CD8-positive, alpha-beta memory T cell (primary cell): ENCODE results near the gene SNX24. TPM values are rescaled to one million over a fixed set of nuclear protein-coding genes. Genes with fewer than 3 reads are reported as not detected.

Source experiments
- CTCF ChIA-PET: fragments of 350-600 bp; sonication (Branson Sonifier 250); formaldehyde crosslinking; loops from one replicate; lab custom pipeline; 2021; ENCODE audit warnings: antibody characterized with exemption; lab: Charles Lee
- POLR2A ChIA-PET: fragments of 350-600 bp; sonication (Branson Sonifier 250); formaldehyde crosslinking; loops from one replicate; lab custom pipeline; 2021; ENCODE audit warnings: antibody characterized with exemption; lab: Charles Lee
- DNase-seq, 5 donors: peaks; one replicate each; pipeline versions ENCODE4 v3.0.0 to v3.0.0-alpha.2; 2020 to 2022; ENCODE audit warnings: mixed read lengths in 1 of 5
- H3K27ac ChIP-seq: one replicate; pipeline ENCODE4 v1.7.0; 2013; ENCODE audit warnings: low read depth, mild to moderate bottlenecking, low read length, moderate library complexity
- H3K27me3 ChIP-seq: 2 replicates; pipeline ENCODE4 v1.7.0; 2013; ENCODE audit warnings: low read length, mild to moderate bottlenecking; ENCODE audit not compliant: insufficient read depth, poor library complexity, severe bottlenecking
- H3K36me3 ChIP-seq: 2 replicates; pipeline ENCODE4 v1.7.0; 2013; ENCODE audit warnings: mild to moderate bottlenecking, low read length, moderate library complexity; ENCODE audit not compliant: insufficient read depth
- H3K4me1 ChIP-seq: 2 replicates; pipeline ENCODE4 v1.7.0; 2013; ENCODE audit warnings: mild to moderate bottlenecking, low read length, moderate library complexity; ENCODE audit not compliant: insufficient read depth
- H3K4me3 ChIP-seq: 2 replicates; pipeline ENCODE4 v1.7.0; 2013; ENCODE audit warnings: mild to moderate bottlenecking, low read length
- H3K9me3 ChIP-seq: 2 replicates; pipeline ENCODE4 v1.7.0; 2013; ENCODE audit warnings: mild to moderate bottlenecking, low read length
- H3K27ac Mint-ChIP-seq, 8 donors: one replicate each; pipeline ENCODE4 v1.8.0; 2020 to 2021; ENCODE audit warnings: mixed read lengths in 8 of 8, mild to moderate bottlenecking in 6 of 8, inconsistent platforms in 3 of 8, moderate library complexity in 3 of 8
- H3K27me3 Mint-ChIP-seq, 2 donors: one replicate each; pipeline ENCODE4 v1.8.0; 2020 to 2021; ENCODE audit warnings: mixed read lengths in 2 of 2, mild to moderate bottlenecking in 1 of 2, moderate library complexity in 1 of 2
- H3K36me3 Mint-ChIP-seq, 3 donors: one replicate each; pipeline ENCODE4 v1.8.0; 2020 to 2021; ENCODE audit warnings: mixed read lengths in 3 of 3, inconsistent platforms in 1 of 3, mild to moderate bottlenecking in 1 of 3
- H3K4me1 Mint-ChIP-seq, 3 donors: one replicate each; pipeline ENCODE4 v1.8.0; 2020 to 2021; ENCODE audit warnings: mixed read lengths in 3 of 3, inconsistent platforms in 1 of 3, mild to moderate bottlenecking in 1 of 3
- H3K4me3 Mint-ChIP-seq, 7 donors: one replicate each; pipeline ENCODE4 v1.8.0; 2020 to 2021; ENCODE audit warnings: mixed read lengths in 7 of 7, mild to moderate bottlenecking in 6 of 7, moderate library complexity in 4 of 7, inconsistent platforms in 2 of 7
- H3K9me3 Mint-ChIP-seq, 5 donors: one replicate each; pipeline ENCODE4 v1.8.0; 2020 to 2022; ENCODE audit warnings: mixed read lengths in 5 of 5, mild to moderate bottlenecking in 3 of 5, moderate library complexity in 2 of 5, inconsistent platforms in 1 of 5
- polyA plus RNA-seq: library from polyadenylated mRNA; unstranded; fragments of 300-500 nt; fragmentation: Illumina TruSeq; gene quantifications from one replicate; pipeline ENCODE4 v1.2.3, GENCODE V29; 2021
- total RNA-seq, 2 experiments: library from RNA; stranded (reverse); gene quantifications; one replicate each; pipeline ENCODE4 v1.2.3, GENCODE V29; 2021

Gene SNX24
- total and polyA plus RNA-seq, 3 experiments from 2014 or later, result 4.0 to 5.1 (median 4.4) TPM

GRCh38 chr5:122942164-122942914 is 96.9 kb downstream of the SNX24 start:
- H3K4me1 ChIP-seq, result no peaks in the 10 kb centered on the region
- H3K27ac ChIP-seq, result no peak overlapping the region
- Mint-ChIP-seq H3K27ac (no peak overlapping the region), H3K9me3 (no peaks in the 10 kb centered on the region), H3K36me3 (peaks cover 9 to 24% (median 10%) of the 10 kb centered on the region in 3 donors), H3K4me3 (no peak overlapping the region), H3K27me3 (peaks cover 0 to 1% of the 10 kb centered on the region in 2 donors), H3K4me1 (peaks cover 0 to 3% (median 0%) of the 10 kb centered on the region in 3 donors)
- no peaks in the 10 kb centered on the region for H3K36me3 ChIP-seq
- ChIA-PET CTCF (no interaction called here), POLR2A (no interaction called here)
- no peak overlapping the region for H3K4me3 ChIP-seq
- DNase-seq, result no peak
- no peaks in the 10 kb centered on the region for H3K27me3 ChIP-seq
- H3K9me3 ChIP-seq, result no peaks in the 10 kb centered on the region

DNA sequence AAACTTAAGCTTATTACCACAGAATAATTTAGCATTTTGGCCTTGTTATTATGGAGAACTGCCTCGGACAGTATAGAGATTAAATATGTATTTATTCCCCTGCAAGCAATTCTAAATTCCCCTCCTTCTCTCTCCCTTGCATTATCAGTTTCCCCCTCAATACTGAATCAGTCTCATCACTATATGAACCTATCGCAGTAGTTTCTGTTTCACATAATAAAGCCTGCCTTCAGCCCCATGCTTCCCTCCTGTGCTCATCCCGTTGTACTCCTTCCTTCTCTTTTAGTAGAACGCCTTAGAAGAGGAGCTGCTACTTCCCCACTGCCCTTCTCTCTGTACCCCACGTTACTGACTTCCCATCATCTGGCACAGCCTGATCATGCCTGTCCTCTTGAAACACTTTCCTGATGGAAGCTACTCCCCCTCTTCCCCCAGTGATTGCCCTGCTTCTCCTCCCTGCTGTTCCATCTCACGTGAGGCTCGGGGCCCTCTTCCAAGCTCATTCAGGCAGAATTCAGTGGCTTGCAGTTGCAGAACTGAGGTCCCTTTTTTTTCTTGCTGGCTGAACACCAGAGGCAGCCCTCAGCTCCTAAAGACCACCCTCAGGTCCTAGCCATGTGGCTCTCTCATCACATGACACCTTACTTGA is 97.8 kb downstream of the SNX24 start:
- H3K36me3 Mint-ChIP-seq, result peaks cover 9 to 24% (median 11%) of the 10 kb centered on the region in 3 donors

DNA sequence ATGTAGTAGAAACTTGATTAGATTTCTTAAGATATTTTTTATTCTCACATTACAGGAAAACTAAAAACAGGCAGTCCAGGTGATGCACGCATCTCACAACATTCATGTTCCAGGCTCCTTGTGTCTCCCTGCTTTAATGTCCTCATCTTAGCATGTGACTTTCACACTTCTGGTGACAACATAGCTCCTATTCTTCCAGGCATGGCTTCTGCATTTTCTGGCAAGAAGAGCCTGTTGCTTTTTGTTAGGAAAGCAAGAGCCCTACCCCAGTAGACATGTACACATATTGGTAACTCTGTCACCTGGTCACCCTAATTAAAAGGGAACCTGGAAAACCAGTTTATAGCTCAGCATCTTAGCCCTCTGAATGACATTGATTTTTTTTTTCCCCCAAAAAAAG is 98.6 kb downstream of the SNX24 start:
- H3K4me3 Mint-ChIP-seq, result no peak overlapping the region
- H3K27ac ChIP-seq, result no peak overlapping the region
- ChIA-PET CTCF (no interaction called here), POLR2A (no interaction called here)
- peaks cover 9 to 24% (median 15%) of the 10 kb centered on the region in 3 donors for H3K36me3 Mint-ChIP-seq
- H3K4me1 Mint-ChIP-seq, result peaks cover 0 to 3% (median 0%) of the 10 kb centered on the region in 3 donors
- H3K9me3 ChIP-seq, result no peaks in the 10 kb centered on the region
- no peak overlapping the region for H3K27ac Mint-ChIP-seq
- H3K27me3 Mint-ChIP-seq, result peaks cover 0 to 1% of the 10 kb centered on the region in 2 donors
- no peaks in the 10 kb centered on the region for H3K9me3 Mint-ChIP-seq
- no peaks in the 10 kb centered on the region for H3K27me3 ChIP-seq
- H3K4me1 ChIP-seq, result no peaks in the 10 kb centered on the region
- no peak overlapping the region for H3K4me3 ChIP-seq
- DNase-seq, result no peak
- H3K36me3 ChIP-seq, result no peaks in the 10 kb centered on the region

More for the DNA sequence above, 97.8 kb downstream of the SNX24 start:
- no peak overlapping the region for H3K4me3 Mint-ChIP-seq
- CTCF ChIA-PET, result no interaction called here
- H3K9me3 Mint-ChIP-seq, result no peaks in the 10 kb centered on the region
- no peaks in the 10 kb centered on the region for H3K36me3 ChIP-seq
- no peaks in the 10 kb centered on the region for H3K9me3 ChIP-seq
- no peaks in the 10 kb centered on the region for H3K4me1 ChIP-seq
- peaks cover 0 to 3% (median 0%) of the 10 kb centered on the region in 3 donors for H3K4me1 Mint-ChIP-seq
- H3K27ac ChIP-seq, result no peak overlapping the region
- H3K4me3 ChIP-seq, result no peak overlapping the region
- POLR2A ChIA-PET, result no interaction called here
- peak overlapping the region in 1 of 8 donors; percentile 58 for H3K27ac Mint-ChIP-seq
- H3K27me3 Mint-ChIP-seq, result peaks cover 0 to 1% of the 10 kb centered on the region in 2 donors
- no peaks in the 10 kb centered on the region for H3K27me3 ChIP-seq
- no peak for DNase-seq

DNA sequence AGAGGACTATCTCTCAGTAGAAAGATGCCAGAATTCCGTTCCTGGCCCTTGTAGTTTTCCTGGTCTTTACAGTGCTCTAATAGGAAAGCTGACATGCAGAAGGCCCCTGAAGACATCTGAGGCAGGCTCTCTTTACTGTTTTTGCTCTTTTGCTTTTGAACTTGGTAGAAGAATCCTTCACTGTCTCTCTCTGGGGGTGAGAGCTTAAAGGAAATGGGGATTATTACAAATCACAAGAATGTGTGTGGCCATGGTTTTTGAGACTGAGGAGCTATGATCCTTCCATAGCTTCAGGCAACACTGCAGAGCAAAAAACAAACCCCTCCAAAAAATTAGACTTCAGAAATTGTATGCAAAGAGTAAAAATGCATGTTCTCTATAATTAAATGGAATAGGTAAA is 102.0 kb downstream of the SNX24 start:
- Histone ChIP-seq H3K4me3 (no peak overlapping the region), H3K27me3 (no peaks in the 10 kb centered on the region), H3K4me1 (no peaks in the 10 kb centered on the region), H3K36me3 (no peaks in the 10 kb centered on the region), H3K27ac (no peak overlapping the region), H3K9me3 (no peaks in the 10 kb centered on the region)
- H3K4me1 Mint-ChIP-seq, result peaks cover 0 to 2% (median 0%) of the 10 kb centered on the region in 3 donors
- no peak overlapping the region for H3K4me3 Mint-ChIP-seq
- DNase-seq, result no peak
- no peaks in the 10 kb centered on the region for H3K9me3 Mint-ChIP-seq
- CTCF ChIA-PET, result interaction anchor here (1.0 kb wide), 1 partner anchor 16 kb away, joined by 3 read pairs; no protein-coding TSS in a partner anchor
- H3K36me3 Mint-ChIP-seq, result peaks cover 5 to 11% (median 9%) of the 10 kb centered on the region in 3 donors
- POLR2A ChIA-PET, result no interaction called here
- H3K27me3 Mint-ChIP-seq, result no peaks in the 10 kb centered on the region
- H3K27ac Mint-ChIP-seq, result no peak overlapping the region

GRCh38 chr5:122947772-122948171 is 102.4 kb downstream of the SNX24 start:
- CTCF ChIA-PET, result interaction anchor here (1.0 kb wide), 1 partner anchor 16 kb away, joined by 3 read pairs; no protein-coding TSS in a partner anchor
- H3K36me3 Mint-ChIP-seq, result peaks cover 5 to 11% (median 9%) of the 10 kb centered on the region in 3 donors
- H3K27ac Mint-ChIP-seq, result no peak overlapping the region
- no peaks in the 10 kb centered on the region for H3K9me3 Mint-ChIP-seq
- H3K4me3 Mint-ChIP-seq, result no peak overlapping the region
- POLR2A ChIA-PET, result no interaction called here
- Histone ChIP-seq H3K27me3 (no peaks in the 10 kb centered on the region), H3K36me3 (no peaks in the 10 kb centered on the region), H3K9me3 (no peaks in the 10 kb centered on the region), H3K4me3 (no peak overlapping the region), H3K4me1 (no peaks in the 10 kb centered on the region), H3K27ac (no peak overlapping the region)
- no peaks in the 10 kb centered on the region for H3K27me3 Mint-ChIP-seq
- no peaks in the 10 kb centered on the region for H3K4me1 Mint-ChIP-seq
- no peak for DNase-seq

GRCh38 chr5:122948319-122948718 is 102.9 kb downstream of the SNX24 start:
- Histone ChIP-seq H3K9me3 (no peaks in the 10 kb centered on the region), H3K4me1 (no peaks in the 10 kb centered on the region), H3K4me3 (no peak overlapping the region), H3K27me3 (no peaks in the 10 kb centered on the region), H3K36me3 (no peaks in the 10 kb centered on the region), H3K27ac (no peak overlapping the region)
- CTCF ChIA-PET, result no interaction called here
- H3K36me3 Mint-ChIP-seq, result peaks cover 5 to 13% (median 9%) of the 10 kb centered on the region in 3 donors
- no peak for DNase-seq
- no peak overlapping the region for H3K27ac Mint-ChIP-seq
- H3K27me3 Mint-ChIP-seq, result no peaks in the 10 kb centered on the region
- no peaks in the 10 kb centered on the region for H3K9me3 Mint-ChIP-seq
- POLR2A ChIA-PET, result no interaction called here
- no peaks in the 10 kb centered on the region for H3K4me1 Mint-ChIP-seq
- H3K4me3 Mint-ChIP-seq, result no peak overlapping the region

DNA sequence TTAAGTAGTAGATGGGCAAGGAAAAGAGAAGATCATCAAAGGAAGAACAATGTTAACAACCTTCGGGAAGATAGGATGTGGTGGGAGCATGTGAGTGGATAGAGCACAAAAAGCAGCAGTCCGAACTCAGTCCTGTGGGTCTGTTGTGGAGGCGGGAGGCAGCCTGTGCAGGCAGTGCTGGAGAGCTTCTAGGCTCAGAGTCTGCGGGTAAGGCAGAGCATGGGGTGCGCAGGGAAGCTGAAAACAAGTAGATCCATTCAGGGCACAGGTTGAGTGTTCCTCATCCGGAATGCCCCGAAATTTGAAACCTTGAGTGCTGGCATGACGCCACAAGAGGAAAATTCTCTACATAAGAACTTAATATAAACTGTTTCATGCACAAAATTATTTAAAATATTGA is 106.2 kb downstream of the SNX24 start:
- Histone ChIP-seq H3K36me3 (no peaks in the 10 kb centered on the region), H3K27ac (no peak overlapping the region), H3K27me3 (no peaks in the 10 kb centered on the region), H3K9me3 (no peaks in the 10 kb centered on the region), H3K4me1 (no peaks in the 10 kb centered on the region), H3K4me3 (no peak overlapping the region)
- no peak overlapping the region for H3K4me3 Mint-ChIP-seq
- no peak for DNase-seq
- peaks cover 3 to 12% (median 10%) of the 10 kb centered on the region in 3 donors for H3K36me3 Mint-ChIP-seq
- POLR2A ChIA-PET, result no interaction called here
- no peaks in the 10 kb centered on the region for H3K27me3 Mint-ChIP-seq
- CTCF ChIA-PET, result no interaction called here
- no peaks in the 10 kb centered on the region for H3K4me1 Mint-ChIP-seq
- peak overlapping the region in 1 of 8 donors; percentile 24 for H3K27ac Mint-ChIP-seq
- H3K9me3 Mint-ChIP-seq, result peaks cover 0 to 3% (median 0%) of the 10 kb centered on the region in 5 donors

DNA sequence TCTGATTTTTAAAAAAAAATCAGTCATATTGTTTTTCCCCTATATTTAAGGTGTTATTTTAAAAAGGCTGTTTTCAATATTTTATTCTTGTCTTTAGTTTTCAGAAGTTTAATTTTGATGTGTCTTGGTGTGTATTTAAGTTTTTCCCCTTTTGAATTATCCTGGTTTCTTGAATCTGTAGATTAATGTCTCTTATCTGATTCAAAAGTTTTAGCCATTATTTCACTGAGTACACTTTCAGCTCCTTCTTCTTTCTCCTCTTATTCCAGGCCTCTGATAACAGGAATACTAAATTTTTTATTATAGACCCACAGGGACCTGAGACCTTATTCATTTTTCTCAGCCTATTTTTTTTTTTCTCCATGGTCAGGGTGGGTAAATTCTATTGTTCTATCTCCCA is 109.3 kb downstream of the SNX24 start:
- Histone ChIP-seq H3K27ac (no peak overlapping the region), H3K27me3 (no peaks in the 10 kb centered on the region), H3K4me1 (no peaks in the 10 kb centered on the region), H3K36me3 (no peaks in the 10 kb centered on the region), H3K9me3 (no peaks in the 10 kb centered on the region), H3K4me3 (no peak overlapping the region)
- Mint-ChIP-seq H3K4me1 (no peaks in the 10 kb centered on the region), H3K4me3 (no peak overlapping the region), H3K27ac (no peak overlapping the region), H3K36me3 (peaks cover 4 to 30% (median 8%) of the 10 kb centered on the region in 3 donors), H3K9me3 (peaks cover 3 to 20% (median 5%) of the 10 kb centered on the region in 5 donors), H3K27me3 (no peaks in the 10 kb centered on the region)
- ChIA-PET CTCF (no interaction called here), POLR2A (no interaction called here)
- DNase-seq, result no peak
